Panc1 (cell line): ENCODE measurements around the gene GPRIN3. TPM values are rescaled to one million over a fixed set of nuclear protein-coding genes. Genes with fewer than 3 reads are reported as not detected.

Experiments
- ATAC-seq: fragments of 200-7000 bp; cut with Tn5 transposase; 2 replicates; pipeline ENCODE4 v1.9.1; 2020; ENCODE audit warnings: mild to moderate bottlenecking, moderate library complexity
- BruUV-seq: library from RNA; stranded (reverse); fragments of 400-500 nt; replicated peaks from 2 replicates; lab custom pipeline; 2021; lab: Mats Ljungman, UMichigan
- CTCF ChIA-PET: fragments of 300-600 bp; sonication (Branson Sonifier 250); formaldehyde crosslinking; loops from one replicate; lab custom pipeline; 2022; ENCODE audit warnings: antibody characterized with exemption; lab: Charles Lee
- POLR2A ChIA-PET: fragments of 300-600 bp; sonication (Branson Sonifier 250); formaldehyde crosslinking; loops from one replicate; lab custom pipeline; 2022; ENCODE audit warnings: antibody characterized with exemption; lab: Charles Lee
- DNase-seq: peaks from one replicate; pipeline ENCODE4 v3.0.0-alpha.2; 2010; ENCODE audit warnings: low read depth, low spot score
- H3K27ac ChIP-seq: 2 replicates; pipeline ENCODE4 v1.5.1; 2011; ENCODE audit warnings: mild to moderate bottlenecking, low read length, inconsistent platforms
- H3K27me3 ChIP-seq: fragments of 200-500 bp; sonication (Bioruptor generic); 2 replicates; pipeline ENCODE4 v1.6.0; 2014; ENCODE audit warnings: low read length, inconsistent platforms; ENCODE audit not compliant: control insufficient read depth, insufficient read depth
- H3K36me3 ChIP-seq: fragments of 200-500 bp; sonication (Bioruptor generic); 2 replicates; pipeline ENCODE4 v1.5.1; 2014; ENCODE audit warnings: inconsistent platforms, mild to moderate bottlenecking, low read length, moderate library complexity; ENCODE audit not compliant: control insufficient read depth, insufficient read depth
- H3K4me1 ChIP-seq: 2 replicates; pipeline ENCODE4 v1.5.1; 2011; ENCODE audit warnings: inconsistent platforms, mild to moderate bottlenecking, low read length, moderate library complexity; ENCODE audit not compliant: control insufficient read depth, insufficient read depth
- H3K4me3 ChIP-seq, 2 experiments: 2 replicates each; pipeline ENCODE4 v1.5.1; 2011 to 2012; ENCODE audit warnings: low read depth in 2 of 2, low read length in 2 of 2, mild to moderate bottlenecking in 2 of 2, inconsistent platforms in 1 of 2, moderate library complexity in 1 of 2
- H3K9me3 ChIP-seq: fragments of 200-500 bp; sonication (Bioruptor generic); 2 replicates; pipeline ENCODE4 v1.5.1; 2014; ENCODE audit warnings: low read depth, mild to moderate bottlenecking, inconsistent platforms, low read length, moderate library complexity; ENCODE audit not compliant: control insufficient read depth, insufficient read depth
- CTCF ChIP-seq: fragments of 450-650 bp; IDR thresholded peaks from 2 replicates; pipeline ENCODE4 v1.5.1; 2017; ENCODE audit warnings: mild to moderate bottlenecking
- POLR2AphosphoS5 ChIP-seq: IDR thresholded peaks from 2 replicates; pipeline ENCODE4 v1.6.1; 2012; ENCODE audit warnings: mild to moderate bottlenecking, low read depth, low read length, moderate library complexity
- SIN3A ChIP-seq: IDR thresholded peaks from 2 replicates; pipeline ENCODE4 v1.6.1; 2012; ENCODE audit warnings: low read depth, mild to moderate bottlenecking, low read length, moderate library complexity, borderline replicate concordance; ENCODE audit not compliant: insufficient read depth
- TCF7L2 ChIP-seq: IDR thresholded peaks from 2 replicates; pipeline ENCODE4 v1.6.1; 2011; ENCODE audit warnings: mild to moderate bottlenecking, low read depth, low read length, inconsistent platforms
- in situ Hi-C: cut with HindIII; loops from 2 replicates; pipeline ENCODE4 v1.10.0; 2016; ENCODE audit warnings: low sequenced_read_pairs, low pct_unique_long_range_greater_than_20kb
- intact Hi-C: fragments of 100-400 bp; cut with micrococcal nuclease; formaldehyde crosslinking; loops from one replicate; pipeline ENCODE4 v1.10.0; 2022; ENCODE audit not compliant: unreplicated experiment
- total RNA-seq: library from RNA; stranded (reverse); gene quantifications from one replicate; pipeline ENCODE4 v1.2.1, GENCODE V29; 2021; ENCODE audit not compliant: unreplicated experiment
- TF ChIP-seq, protein P1 (sequence below), 2 experiments: IDR thresholded peaks; 2 replicates each; pipeline ENCODE4 v1.6.1; 2011 to 2012; ENCODE audit warnings: low read depth in 2 of 2, control low read depth in 1 of 2, low read length in 1 of 2, mild to moderate bottlenecking in 1 of 2, moderate library complexity in 1 of 2; ENCODE audit not compliant: insufficient read depth in 1 of 2

The GPRIN3 gene
- total RNA-seq, 1 experiment from 2014 or later, result 0.03 TPM

DNA sequence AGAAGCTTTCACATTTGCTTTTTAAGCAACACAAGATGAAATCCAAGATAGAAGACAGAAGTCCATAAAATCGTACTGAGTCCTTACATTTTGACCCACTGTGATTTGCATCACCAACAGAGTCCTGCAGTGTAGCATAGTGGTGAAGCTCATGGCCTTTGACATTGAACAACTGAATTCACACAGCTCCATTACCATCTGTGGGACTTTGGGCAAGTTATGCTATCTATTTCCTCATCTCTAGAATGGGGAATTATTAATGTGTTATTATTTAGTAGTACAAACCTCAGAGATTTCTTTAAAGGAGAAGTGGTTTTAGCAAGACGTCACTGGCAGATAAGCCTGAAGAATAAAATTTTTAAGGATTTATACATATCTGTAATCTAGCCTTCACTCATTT, 10.7 kb downstream of the GPRIN3 start:
- Histone ChIP-seq H3K27me3 (no peaks in the 10 kb centered on the region), H3K4me1 (no peaks in the 10 kb centered on the region), H3K9me3 (no peaks in the 10 kb centered on the region), H3K4me3 (no peak overlapping the region), H3K36me3 (no peaks in the 10 kb centered on the region), H3K27ac (no peak overlapping the region)
- DNase-seq, result no peak
- TF ChIP-seq POLR2AphosphoS5 (no peak), TCF7L2 (no peak), SIN3A (no peak), CTCF (no peak)
- TF ChIP-seq, protein P1, sequence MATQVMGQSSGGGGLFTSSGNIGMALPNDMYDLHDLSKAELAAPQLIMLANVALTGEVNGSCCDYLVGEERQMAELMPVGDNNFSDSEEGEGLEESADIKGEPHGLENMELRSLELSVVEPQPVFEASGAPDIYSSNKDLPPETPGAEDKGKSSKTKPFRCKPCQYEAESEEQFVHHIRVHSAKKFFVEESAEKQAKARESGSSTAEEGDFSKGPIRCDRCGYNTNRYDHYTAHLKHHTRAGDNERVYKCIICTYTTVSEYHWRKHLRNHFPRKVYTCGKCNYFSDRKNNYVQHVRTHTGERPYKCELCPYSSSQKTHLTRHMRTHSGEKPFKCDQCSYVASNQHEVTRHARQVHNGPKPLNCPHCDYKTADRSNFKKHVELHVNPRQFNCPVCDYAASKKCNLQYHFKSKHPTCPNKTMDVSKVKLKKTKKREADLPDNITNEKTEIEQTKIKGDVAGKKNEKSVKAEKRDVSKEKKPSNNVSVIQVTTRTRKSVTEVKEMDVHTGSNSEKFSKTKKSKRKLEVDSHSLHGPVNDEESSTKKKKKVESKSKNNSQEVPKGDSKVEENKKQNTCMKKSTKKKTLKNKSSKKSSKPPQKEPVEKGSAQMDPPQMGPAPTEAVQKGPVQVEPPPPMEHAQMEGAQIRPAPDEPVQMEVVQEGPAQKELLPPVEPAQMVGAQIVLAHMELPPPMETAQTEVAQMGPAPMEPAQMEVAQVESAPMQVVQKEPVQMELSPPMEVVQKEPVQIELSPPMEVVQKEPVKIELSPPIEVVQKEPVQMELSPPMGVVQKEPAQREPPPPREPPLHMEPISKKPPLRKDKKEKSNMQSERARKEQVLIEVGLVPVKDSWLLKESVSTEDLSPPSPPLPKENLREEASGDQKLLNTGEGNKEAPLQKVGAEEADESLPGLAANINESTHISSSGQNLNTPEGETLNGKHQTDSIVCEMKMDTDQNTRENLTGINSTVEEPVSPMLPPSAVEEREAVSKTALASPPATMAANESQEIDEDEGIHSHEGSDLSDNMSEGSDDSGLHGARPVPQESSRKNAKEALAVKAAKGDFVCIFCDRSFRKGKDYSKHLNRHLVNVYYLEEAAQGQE (IDR thresholded peaks at IDR 0.05; ENCODE audit: insufficient read depth in 1 of 2, low read depth in 2 of 2, low read length in 1 of 2), result no peak
- intact Hi-C loops, result no loop called here
- in situ Hi-C loops, result no loop called here
- ChIA-PET CTCF (no interaction called here), POLR2A (no interaction called here)
- ATAC-seq, result no peak
- no TSS peak for BruUV-seq

DNA sequence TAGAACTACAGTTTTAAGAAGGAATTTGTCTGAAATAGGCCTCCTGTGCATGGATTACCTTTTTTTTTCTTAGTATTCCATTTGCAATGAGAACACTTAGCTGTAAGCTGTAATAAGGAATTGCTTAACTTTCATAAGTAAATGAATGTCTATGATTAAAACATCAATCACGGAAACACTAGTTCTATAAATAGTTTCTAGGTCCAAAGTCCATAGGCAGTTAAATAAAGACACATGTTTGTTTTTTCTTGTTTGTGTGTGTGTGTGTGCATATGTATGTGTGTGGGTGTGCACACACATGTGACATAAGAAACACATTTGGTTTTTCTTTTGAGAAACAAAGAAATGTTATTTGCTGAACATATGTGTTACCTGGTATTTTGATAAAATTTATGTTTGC, 11.2 kb downstream of the GPRIN3 start:
- no peak overlapping the region for H3K4me3 ChIP-seq
- ATAC-seq (no peak), DNase-seq (no peak)
- H3K9me3 ChIP-seq, result no peaks in the 10 kb centered on the region
- ChIA-PET CTCF (no interaction called here), POLR2A (no interaction called here)
- H3K27ac ChIP-seq, result no peak overlapping the region
- no peaks in the 10 kb centered on the region for H3K4me1 ChIP-seq
- in situ Hi-C loops (no loop called here), intact Hi-C loops (no loop called here)
- no TSS peak for BruUV-seq
- no peaks in the 10 kb centered on the region for H3K27me3 ChIP-seq
- no peak for TF ChIP-seq SIN3A
- TF ChIP-seq, protein P1 (IDR thresholded peaks at IDR 0.05; ENCODE audit: insufficient read depth in 1 of 2, low read depth in 2 of 2, low read length in 1 of 2), result no peak
- no peaks in the 10 kb centered on the region for H3K36me3 ChIP-seq
